ENCODE data around the gene ASPSCR1.

DNA sequence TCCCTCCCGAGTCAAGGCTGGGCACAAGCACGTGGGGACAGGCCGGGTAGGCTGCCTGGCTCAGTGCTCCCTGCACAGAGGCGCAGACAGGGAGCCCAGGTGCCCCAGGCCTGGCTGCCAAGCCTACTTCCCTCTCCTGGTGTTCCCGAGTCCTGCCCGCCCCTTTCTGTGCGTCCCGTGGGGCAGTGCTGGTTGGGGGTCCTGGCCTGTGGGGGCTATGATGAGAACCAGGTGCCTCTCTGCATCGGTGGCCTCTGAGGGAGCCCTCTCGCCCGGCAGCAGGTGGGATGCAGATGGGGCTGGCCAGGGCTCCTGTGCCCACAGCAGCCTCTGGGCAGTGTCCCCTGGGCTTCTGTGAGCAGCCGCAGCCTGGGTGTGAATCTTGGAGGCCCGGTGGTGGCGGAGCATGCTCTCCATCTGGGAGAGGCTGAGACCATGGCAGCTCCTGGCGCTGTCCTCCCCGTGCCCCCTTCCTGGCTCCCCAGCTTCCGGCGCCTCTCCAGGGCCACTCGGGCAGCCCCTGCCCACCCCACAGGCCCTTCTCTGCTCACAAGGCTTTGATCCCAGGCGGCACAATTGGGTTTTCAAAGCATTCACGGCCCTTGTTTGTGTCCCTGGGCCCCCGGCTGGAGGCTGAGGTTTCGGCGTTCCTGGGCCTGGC is 38.0 kb downstream of the ASPSCR1 start:
- TF ChIP-seq, protein P1, sequence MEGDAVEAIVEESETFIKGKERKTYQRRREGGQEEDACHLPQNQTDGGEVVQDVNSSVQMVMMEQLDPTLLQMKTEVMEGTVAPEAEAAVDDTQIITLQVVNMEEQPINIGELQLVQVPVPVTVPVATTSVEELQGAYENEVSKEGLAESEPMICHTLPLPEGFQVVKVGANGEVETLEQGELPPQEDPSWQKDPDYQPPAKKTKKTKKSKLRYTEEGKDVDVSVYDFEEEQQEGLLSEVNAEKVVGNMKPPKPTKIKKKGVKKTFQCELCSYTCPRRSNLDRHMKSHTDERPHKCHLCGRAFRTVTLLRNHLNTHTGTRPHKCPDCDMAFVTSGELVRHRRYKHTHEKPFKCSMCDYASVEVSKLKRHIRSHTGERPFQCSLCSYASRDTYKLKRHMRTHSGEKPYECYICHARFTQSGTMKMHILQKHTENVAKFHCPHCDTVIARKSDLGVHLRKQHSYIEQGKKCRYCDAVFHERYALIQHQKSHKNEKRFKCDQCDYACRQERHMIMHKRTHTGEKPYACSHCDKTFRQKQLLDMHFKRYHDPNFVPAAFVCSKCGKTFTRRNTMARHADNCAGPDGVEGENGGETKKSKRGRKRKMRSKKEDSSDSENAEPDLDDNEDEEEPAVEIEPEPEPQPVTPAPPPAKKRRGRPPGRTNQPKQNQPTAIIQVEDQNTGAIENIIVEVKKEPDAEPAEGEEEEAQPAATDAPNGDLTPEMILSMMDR (conservative IDR thresholded peaks at IDR 0.05) = no peak
- no peak for TF ChIP-seq EZH2 (IDR thresholded peaks at IDR 0.05; ENCODE audit: low read depth)
